ENCODE measurements around the gene C20orf173. TPM values are rescaled to one million over a fixed set of nuclear protein-coding genes. Genes with fewer than 3 reads are reported as not detected.

The C20orf173 gene
- total RNA-seq, 1 experiment from 2014 or later = not detected

GRCh38 chr20:35491823-35492222 lies 37.6 kb downstream of the C20orf173 start:
- intact Hi-C loops (cut with micrococcal nuclease) = no loop called here
- TF ChIP-seq, protein P1, sequence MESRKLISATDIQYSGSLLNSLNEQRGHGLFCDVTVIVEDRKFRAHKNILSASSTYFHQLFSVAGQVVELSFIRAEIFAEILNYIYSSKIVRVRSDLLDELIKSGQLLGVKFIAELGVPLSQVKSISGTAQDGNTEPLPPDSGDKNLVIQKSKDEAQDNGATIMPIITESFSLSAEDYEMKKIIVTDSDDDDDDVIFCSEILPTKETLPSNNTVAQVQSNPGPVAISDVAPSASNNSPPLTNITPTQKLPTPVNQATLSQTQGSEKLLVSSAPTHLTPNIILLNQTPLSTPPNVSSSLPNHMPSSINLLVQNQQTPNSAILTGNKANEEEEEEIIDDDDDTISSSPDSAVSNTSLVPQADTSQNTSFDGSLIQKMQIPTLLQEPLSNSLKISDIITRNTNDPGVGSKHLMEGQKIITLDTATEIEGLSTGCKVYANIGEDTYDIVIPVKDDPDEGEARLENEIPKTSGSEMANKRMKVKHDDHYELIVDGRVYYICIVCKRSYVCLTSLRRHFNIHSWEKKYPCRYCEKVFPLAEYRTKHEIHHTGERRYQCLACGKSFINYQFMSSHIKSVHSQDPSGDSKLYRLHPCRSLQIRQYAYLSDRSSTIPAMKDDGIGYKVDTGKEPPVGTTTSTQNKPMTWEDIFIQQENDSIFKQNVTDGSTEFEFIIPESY (IDR thresholded peaks at IDR 0.05; ENCODE audit: extremely low read depth, insufficient replicate concordance, low read length) = no peak
- TF ChIP-seq, protein P2, sequence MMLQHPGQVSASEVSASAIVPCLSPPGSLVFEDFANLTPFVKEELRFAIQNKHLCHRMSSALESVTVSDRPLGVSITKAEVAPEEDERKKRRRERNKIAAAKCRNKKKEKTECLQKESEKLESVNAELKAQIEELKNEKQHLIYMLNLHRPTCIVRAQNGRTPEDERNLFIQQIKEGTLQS (IDR thresholded peaks at IDR 0.05) = no peak
- no peak for TF ChIP-seq CBX3 (IDR thresholded peaks at IDR 0.05; ENCODE audit: low read depth)
- TF ChIP-seq FOSL1 (IDR thresholded peaks at IDR 0.05; ENCODE audit: low read depth) = no peak
- TF ChIP-seq EGR1 (IDR thresholded peaks at IDR 0.05; ENCODE audit: low read depth) = no peak
- TF ChIP-seq ELF1 (IDR thresholded peaks at IDR 0.05; ENCODE audit: borderline replicate concordance, low read depth) = no peak
- no peak for TF ChIP-seq SP1 (IDR thresholded peaks at IDR 0.05; ENCODE audit: low read depth)
- no peak for TF ChIP-seq SIN3A (IDR thresholded peaks at IDR 0.05; ENCODE audit: low read depth)
- no peak for TF ChIP-seq MAX (IDR thresholded peaks at IDR 0.05)
- TF ChIP-seq EZH2 (IDR thresholded peaks at IDR 0.05) = no peak
- no peak for TF ChIP-seq YY1 (IDR thresholded peaks at IDR 0.05; ENCODE audit: extremely low read depth, insufficient replicate concordance, low read depth, low read length)
- TF ChIP-seq RAD21 (IDR thresholded peaks at IDR 0.05; ENCODE audit: low read depth) = no peak
- no peak for TF ChIP-seq CTCF (IDR thresholded peaks at IDR 0.05 in 2 of 3, conservative IDR thresholded peaks at IDR 0.05 in 1 of 3; ENCODE audit: borderline replicate concordance in 1 of 3, insufficient read depth in 1 of 3, low read depth in 2 of 3, low read length in 2 of 3)
- no peak for TF ChIP-seq ZNF274 (IDR thresholded peaks at IDR 0.05; ENCODE audit: low read depth, low read length)
- no peak for TF ChIP-seq TCF7L2 (IDR thresholded peaks at IDR 0.05; ENCODE audit: borderline replicate concordance, extremely low read depth, insufficient read depth, insufficient read length)
- TF ChIP-seq, protein P3, sequence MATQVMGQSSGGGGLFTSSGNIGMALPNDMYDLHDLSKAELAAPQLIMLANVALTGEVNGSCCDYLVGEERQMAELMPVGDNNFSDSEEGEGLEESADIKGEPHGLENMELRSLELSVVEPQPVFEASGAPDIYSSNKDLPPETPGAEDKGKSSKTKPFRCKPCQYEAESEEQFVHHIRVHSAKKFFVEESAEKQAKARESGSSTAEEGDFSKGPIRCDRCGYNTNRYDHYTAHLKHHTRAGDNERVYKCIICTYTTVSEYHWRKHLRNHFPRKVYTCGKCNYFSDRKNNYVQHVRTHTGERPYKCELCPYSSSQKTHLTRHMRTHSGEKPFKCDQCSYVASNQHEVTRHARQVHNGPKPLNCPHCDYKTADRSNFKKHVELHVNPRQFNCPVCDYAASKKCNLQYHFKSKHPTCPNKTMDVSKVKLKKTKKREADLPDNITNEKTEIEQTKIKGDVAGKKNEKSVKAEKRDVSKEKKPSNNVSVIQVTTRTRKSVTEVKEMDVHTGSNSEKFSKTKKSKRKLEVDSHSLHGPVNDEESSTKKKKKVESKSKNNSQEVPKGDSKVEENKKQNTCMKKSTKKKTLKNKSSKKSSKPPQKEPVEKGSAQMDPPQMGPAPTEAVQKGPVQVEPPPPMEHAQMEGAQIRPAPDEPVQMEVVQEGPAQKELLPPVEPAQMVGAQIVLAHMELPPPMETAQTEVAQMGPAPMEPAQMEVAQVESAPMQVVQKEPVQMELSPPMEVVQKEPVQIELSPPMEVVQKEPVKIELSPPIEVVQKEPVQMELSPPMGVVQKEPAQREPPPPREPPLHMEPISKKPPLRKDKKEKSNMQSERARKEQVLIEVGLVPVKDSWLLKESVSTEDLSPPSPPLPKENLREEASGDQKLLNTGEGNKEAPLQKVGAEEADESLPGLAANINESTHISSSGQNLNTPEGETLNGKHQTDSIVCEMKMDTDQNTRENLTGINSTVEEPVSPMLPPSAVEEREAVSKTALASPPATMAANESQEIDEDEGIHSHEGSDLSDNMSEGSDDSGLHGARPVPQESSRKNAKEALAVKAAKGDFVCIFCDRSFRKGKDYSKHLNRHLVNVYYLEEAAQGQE (IDR thresholded peaks at IDR 0.05; ENCODE audit: low read depth) = no peak
- TF ChIP-seq SRF (IDR thresholded peaks at IDR 0.05; ENCODE audit: low read depth) = no peak
- no peak for TF ChIP-seq ZFX (IDR thresholded peaks at IDR 0.05)
- no peak for TF ChIP-seq CEBPB (IDR thresholded peaks at IDR 0.05; ENCODE audit: low read depth)
- TF ChIP-seq POLR2A (IDR thresholded peaks at IDR 0.05; ENCODE audit: borderline replicate concordance, extremely low read depth, insufficient read depth, insufficient read length) = no peak
- ChIA-PET RAD21 (ENCODE audit: low non-redundant PET in 1 of 2, low total read pairs in 2 of 2, uncharacterized antibody in 2 of 2, unreplicated experiment in 2 of 2) (no interaction called here), CTCF (no interaction called here), POLR2A (no interaction called here)
- H3K27ac ChIP-seq (ENCODE audit: low read depth, low read length) = no peak overlapping the region
- no peak for ATAC-seq
- no peak overlapping the region for H3K4me2 ChIP-seq (ENCODE audit: low read length)
- no peak overlapping the region for H3K4me3 ChIP-seq (replicated peaks in 1 of 2; ENCODE audit: low read depth in 1 of 2, low read length in 2 of 2)
- peaks cover 28 to 37% of the 10 kb centered on the region in 2 experiments for H3K36me3 ChIP-seq (ENCODE audit: control insufficient read depth in 1 of 2, insufficient read depth in 2 of 2, low read length in 2 of 2)
- no peaks in the 10 kb centered on the region for H3K9me2 ChIP-seq (ENCODE audit: insufficient read depth)
- no peak overlapping the region for H3K9ac ChIP-seq (ENCODE audit: low read length)
- H3K9me3 ChIP-seq (ENCODE audit: control insufficient read depth in 1 of 2, insufficient read depth in 1 of 2, low read depth in 1 of 2, low read length in 2 of 2) = no peaks in the 10 kb centered on the region
- BruUV-seq (replicated peaks) = no TSS peak
- DNase-seq (ENCODE audit: low read depth, low spot score) = no peak
- no peaks in the 10 kb centered on the region for H3K27me3 ChIP-seq (ENCODE audit: insufficient read depth, low read length)
- H4K20me1 ChIP-seq (ENCODE audit: insufficient read depth) = no peaks in the 10 kb centered on the region; the same call in 1 of the 2 replicates
- H3K79me2 ChIP-seq (ENCODE audit: insufficient read depth, low read length) = no peaks in the 10 kb centered on the region
- no peaks in the 10 kb centered on the region for H3K4me1 ChIP-seq (ENCODE audit: control insufficient read depth in 1 of 2, insufficient read depth in 2 of 2, low read length in 2 of 2)
- no peak overlapping the region for H2AFZ ChIP-seq (ENCODE audit: low read depth, low read length, poor library complexity, severe bottlenecking)

Data from HCT116 (cell line).